GM18517 (cell line): ENCODE data around the gene FAM199X.

Experiments
- ATAC-seq: cut with Tn5 transposase; IDR thresholded peaks from one replicate; pipeline ENCODE4 v1.9.1; 2021; ENCODE audit warnings: mild to moderate bottlenecking, moderate library complexity; ENCODE audit not compliant: unreplicated experiment

FAM199X gene

DNA sequence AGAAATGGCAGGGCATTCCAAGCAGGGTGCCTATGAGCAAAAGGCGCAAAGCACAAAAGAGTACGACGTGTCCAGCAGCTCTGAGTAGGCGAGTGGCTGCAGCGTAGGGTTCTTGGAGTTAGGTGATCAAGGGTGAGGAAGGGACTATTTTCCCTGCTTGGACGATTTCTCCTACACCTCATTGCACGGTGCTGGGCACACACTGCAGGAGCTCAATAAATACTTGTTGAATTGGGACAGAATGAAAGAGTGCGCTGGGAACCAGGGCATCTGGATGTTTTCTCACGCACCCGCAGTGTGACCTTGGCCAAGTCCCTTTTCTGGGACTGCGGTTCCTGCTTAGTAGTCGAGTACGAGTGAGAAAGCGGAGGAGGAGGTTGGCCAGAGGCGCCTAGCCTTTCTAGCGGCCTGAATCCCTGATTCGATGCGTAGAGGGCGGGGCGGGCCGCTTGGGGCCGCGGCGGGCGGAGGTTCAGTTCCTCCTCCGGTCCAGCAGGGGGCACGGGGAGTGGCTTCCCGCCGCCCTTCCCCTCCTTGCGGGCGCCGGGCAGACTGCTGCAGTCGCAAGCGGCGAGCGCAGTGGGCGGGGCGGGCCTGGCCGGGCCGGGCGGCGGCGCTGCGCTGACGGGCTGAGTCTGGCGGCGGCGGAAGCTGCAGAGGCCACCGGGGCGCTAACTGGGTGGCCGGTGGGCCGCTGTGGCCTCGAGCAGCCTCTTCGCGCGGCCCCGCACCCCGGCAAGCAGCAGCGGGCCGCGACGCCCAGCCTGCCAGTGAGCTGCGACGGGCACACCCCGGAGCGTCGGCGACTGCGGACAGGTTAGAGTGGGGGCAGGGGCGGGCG lies at the start of gene FAM199X:
Gene FAM199X, plus strand, starts transcription at position 560 of the 841 bp plus-strand sequence. CDS start 333 bp downstream, outside the sequence.
- ATAC-seq: peak; percentile 94

GRCh38 chrX:104117759-104118158 lies 48.5 kb upstream of the FAM199X start:
- ATAC-seq: no peak

DNA sequence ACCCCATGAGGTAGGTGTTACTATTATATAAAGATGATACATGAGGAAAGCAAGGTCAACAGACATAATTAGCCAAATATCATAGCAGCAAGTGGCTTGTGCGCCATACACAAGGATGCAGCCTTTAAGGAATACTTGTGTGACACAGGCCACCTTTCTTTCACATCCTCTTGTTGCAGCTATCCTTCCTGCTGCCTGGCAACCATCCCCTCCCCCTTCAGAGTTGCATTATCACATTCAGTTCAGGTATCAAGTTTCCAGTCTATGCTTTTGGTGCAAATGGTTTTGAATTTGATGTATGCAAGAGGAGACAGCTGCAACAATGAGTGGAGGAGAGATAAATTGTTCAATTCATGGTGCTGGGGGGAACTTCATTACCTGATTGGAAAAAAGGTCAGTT lies 47.5 kb upstream of the FAM199X start:
- no peak for ATAC-seq

DNA sequence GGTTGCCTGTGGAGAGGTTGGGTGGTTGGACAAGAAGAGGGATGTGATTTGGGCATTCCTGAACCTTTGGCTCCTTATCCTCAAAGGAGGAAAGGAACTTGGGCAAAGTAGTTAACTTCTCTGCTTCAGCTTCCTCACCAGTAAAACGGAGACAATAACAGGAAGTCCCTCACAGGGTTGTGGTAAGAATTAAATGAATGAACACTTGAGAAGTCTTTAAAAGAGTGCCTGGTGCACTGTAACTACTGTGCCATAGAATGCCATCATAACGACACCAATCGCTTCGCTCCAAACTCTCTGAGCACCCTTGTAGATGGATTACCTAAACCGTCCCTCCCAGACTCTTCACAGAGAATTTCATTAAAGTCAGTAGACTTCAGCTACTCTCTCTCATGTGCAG lies 43.4 kb upstream of the FAM199X start:
- no peak for ATAC-seq

GRCh38 chrX:104126856-104127255 lies 39.4 kb upstream of the FAM199X start:
- ATAC-seq: no peak

GRCh38 chrX:104130808-104131207 lies 35.4 kb upstream of the FAM199X start:
- ATAC-seq: no peak

DNA sequence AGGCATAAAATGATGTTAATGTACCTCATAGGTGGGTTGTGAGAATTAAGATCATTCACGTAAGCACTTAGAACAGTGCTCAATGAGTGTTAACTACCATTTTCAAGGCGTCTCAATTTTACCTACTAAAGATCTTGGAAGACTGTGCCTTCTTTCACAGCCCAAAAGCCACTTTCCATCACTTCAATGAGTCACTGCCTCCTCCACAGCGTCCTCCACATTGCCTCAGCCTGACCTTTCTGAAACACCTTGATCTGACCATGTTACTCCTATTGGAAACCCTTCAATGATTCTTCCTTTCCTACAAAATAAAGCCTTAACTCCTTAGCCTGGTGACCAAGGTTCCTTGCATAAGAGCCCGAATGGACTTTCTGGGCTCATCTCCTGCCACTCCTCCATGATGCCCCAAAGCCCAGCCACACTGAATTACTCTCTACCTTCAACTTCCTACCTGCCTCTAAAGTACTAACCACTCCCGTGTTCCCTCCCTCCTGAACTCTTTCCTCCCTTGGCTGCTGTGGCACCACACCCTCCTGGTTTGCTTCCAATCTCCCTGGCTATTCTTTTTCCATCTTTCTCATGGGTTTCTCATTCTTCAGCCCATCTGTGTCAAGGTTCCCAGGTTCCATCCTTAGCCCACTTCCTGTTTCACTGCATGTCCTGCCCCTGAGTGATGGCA lies 31.5 kb upstream of the FAM199X start:
- no peak for ATAC-seq

DNA sequence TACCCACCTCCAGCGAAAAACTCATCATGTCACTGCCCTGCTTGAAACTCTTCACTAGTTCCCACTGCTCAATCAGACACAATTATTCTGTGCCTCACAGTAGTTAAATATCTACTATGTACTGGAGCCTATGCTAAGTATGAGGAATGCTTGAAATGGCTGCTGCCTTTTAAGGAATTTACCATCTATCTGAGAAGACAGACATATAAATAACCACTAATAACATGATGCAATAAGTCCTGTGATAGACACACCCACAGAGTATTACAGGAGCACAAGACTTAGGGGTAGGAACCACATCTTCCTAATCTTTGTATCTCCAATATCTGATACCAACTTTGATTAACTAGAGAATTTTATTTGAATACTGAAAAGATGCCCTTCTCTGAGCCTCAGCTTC lies 30.6 kb upstream of the FAM199X start:
- no peak for ATAC-seq

GRCh38 chrX:104136241-104137019 lies 29.8 kb upstream of the FAM199X start:
- peak; percentile 97 for ATAC-seq

DNA sequence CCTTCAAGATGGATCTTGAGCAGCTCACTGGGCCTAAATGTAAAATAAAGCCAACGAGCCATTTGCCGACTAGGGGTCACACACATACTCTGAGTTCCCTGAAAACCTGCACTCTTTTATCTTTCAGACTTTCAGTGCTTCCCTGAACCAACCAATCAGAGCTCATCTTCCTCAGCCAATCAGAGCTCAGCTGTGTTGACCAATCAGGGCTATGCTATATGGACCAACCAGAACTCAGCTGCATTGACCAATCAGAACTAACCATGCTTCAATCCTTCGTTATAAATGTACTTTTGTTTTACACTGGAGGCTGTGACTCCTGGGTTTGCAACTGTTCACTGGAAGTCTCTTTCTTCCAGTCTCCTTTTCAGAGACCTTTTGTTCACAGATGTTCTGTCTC lies 28.8 kb upstream of the FAM199X start:
- ATAC-seq: no peak

DNA sequence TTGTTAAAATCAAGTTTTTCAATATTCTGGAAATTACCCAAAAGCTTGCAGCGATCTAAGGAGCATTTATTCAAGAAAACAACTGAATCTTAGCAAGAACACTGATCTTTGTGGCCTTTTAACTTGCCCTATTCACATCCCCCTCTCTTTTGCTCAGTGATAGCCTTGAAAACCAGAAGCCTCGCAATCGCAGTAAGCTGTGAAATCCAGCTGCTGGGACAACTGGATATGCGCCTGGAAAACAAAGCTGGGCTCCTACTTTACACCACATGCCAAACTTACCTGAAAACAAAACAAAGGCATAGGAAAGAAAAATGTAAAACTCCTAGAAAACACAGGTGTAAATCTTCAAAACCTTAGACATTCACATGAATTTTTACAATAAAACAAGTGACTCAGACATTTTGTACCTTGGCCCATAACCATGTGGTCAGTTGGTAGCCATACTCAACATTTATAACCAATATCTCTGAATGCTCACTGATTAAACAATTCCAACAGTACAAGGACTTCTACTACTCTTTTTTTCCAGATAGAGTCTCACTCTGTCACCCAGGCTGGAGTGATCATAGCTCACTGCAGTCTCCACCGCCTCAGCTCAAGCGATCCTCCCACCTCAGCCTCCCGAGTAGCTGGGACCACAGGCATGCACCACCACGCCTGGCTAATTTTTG lies 25.0 kb upstream of the FAM199X start:
- ATAC-seq: no peak

DNA sequence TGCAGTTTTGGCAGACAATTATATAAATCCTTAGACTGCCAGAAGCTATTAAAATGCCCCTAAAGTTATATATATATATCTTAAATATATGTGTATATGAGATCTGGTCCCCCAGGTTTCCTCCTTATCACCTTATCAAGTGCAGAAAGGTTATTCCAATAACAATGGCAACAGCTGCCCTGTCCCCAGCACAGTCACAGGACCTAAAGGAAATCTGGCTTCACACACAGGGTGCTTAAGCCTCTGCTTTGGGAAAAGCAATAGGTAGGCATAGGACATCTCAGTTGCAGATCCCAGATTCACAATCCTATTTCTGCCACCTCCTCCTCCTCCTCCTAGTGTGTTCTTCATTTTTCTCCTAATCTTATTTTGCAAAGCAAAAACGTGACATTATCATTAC lies 15.2 kb upstream of the FAM199X start:
- no peak for ATAC-seq

GRCh38 chrX:104156630-104157529 lies 9.4 kb upstream of the FAM199X start, which contains the start of gene SLC25A53:
SLC25A53 (minus strand) TSS chrX:104157009; CDS start chrX:104105257, 51,752 bp downstream.
- peak; percentile 83 for ATAC-seq

GRCh38 chrX:104166735-104167436 lies 633 bp downstream of the FAM199X start:
- peak; percentile 36 for ATAC-seq

- ATAC-seq: no peak
Observed at GRCh38 chrX:104168127-104168526, 1.9 kb downstream of the FAM199X start.

DNA sequence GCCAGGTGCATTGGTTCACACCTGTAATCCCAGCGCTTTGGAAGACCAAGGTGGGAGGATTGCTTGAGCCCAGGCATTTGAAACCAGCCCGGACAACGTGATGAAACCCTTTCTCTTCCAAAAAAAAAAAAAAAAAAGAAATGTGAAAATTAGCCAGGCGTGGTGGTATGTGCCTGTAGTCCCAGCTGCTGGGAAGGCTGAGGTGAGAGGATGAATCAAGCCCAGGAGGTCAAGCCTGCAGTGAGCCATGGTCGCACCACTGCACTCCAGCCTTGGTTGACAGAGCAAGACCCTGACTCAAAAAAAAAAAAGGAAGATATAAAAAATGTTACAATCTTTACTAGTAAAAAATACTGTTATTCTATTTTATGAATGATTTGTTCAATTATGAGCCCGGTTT lies 5.9 kb downstream of the FAM199X start:
- ATAC-seq: no peak

DNA sequence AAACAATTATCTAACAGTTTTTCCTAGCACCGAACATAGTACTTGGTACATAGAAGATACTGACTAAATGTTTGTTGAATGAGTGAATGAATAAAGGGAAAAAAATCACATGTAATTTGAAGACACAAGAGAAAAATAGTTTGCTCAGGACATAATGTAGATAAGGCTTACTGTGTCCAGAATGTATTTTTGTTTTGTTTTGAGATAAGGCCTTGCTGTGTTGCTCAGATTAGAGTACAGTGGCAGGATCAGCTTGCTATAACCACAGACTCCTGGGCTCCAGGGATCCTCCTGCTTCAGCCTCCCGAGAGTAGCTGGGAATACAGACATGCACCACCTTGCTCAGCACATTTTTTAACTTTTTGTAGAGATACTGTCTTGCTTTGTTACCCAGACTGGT lies 6.5 kb downstream of the FAM199X start:
- no peak for ATAC-seq

DNA sequence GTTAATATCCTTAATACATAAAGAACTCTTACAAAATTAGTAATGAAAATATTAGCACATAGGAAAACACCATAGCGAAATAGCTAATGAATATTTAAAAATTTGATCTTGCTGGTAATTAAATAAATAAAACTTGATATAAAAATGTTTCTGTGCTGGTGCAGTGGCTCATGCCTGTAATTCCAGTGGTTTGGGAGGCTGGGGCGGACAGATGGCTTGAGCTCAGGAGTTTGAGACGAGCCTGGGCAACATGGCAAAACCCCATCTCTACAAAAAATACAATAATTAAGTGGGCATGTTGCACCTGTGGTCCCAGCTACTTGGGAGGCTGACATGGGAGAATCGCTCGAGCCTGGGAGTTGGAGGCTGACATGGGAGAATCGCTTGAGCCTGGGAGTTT lies 7.6 kb downstream of the FAM199X start:
- no peak for ATAC-seq

- no peak for ATAC-seq
Observed at GRCh38 chrX:104183685-104184084, 17.4 kb downstream of the FAM199X start.
